DND-41 (cell line): Measurements from ENCODE around the gene VPS13A.

Experiments used
- ATAC-seq: fragments of 200-7000 bp; cut with Tn5 transposase; 3 replicates; pipeline ENCODE4 v1.9.1; 2021; ENCODE audit warnings: low read depth; ENCODE audit not compliant: insufficient read depth
- DNase-seq: peaks from one replicate; pipeline ENCODE4 v3.0.0-alpha.2; 2020
- H2AFZ ChIP-seq: 2 replicates; pipeline ENCODE4 v1.6.0; 2012; ENCODE audit warnings: low read depth, low read length
- H3K27ac ChIP-seq: 2 replicates; pipeline ENCODE4 v1.5.1; 2012; ENCODE audit warnings: low read length, inconsistent platforms
- H3K27me3 ChIP-seq: fragments of 200-600 bp; sonication (generic); 2 replicates; pipeline ENCODE4 v1.6.0; 2012; ENCODE audit warnings: low read length, mild to moderate bottlenecking, inconsistent platforms; ENCODE audit not compliant: insufficient read depth, poor library complexity
- H3K36me3 ChIP-seq: 2 replicates; pipeline ENCODE4 v1.5.1; 2012; ENCODE audit warnings: low read length, inconsistent platforms; ENCODE audit not compliant: insufficient read depth
- H3K4me1 ChIP-seq: 2 replicates; pipeline ENCODE4 v1.5.1; 2012; ENCODE audit warnings: mild to moderate bottlenecking, low read length; ENCODE audit not compliant: insufficient read depth
- H3K4me2 ChIP-seq: 2 replicates; pipeline ENCODE4 v1.6.0; 2012; ENCODE audit warnings: mild to moderate bottlenecking, moderate library complexity, low read length, inconsistent platforms; ENCODE audit not compliant: insufficient read depth
- H3K4me3 ChIP-seq, 2 experiments: fragments of 200-600 bp in 1 of 2; shearing (Covaris generic) in 1 of 2; 2 replicates each; pipeline ENCODE4 v1.5.1; 2012 to 2016; ENCODE audit warnings: inconsistent platforms in 2 of 2, low read length in 2 of 2, mild to moderate bottlenecking in 2 of 2, low read depth in 1 of 2, moderate library complexity in 1 of 2
- H3K79me2 ChIP-seq: 2 replicates; pipeline ENCODE4 v1.6.0; 2012; ENCODE audit warnings: low read length, inconsistent platforms; ENCODE audit not compliant: insufficient read depth
- H3K9ac ChIP-seq: 2 replicates; pipeline ENCODE4 v1.6.0; 2012; ENCODE audit warnings: low read depth, mild to moderate bottlenecking, inconsistent platforms, low read length, moderate library complexity
- H3K9me3 ChIP-seq: 2 replicates; pipeline ENCODE4 v1.5.1; 2012; ENCODE audit warnings: low read length, moderate library complexity, mild to moderate bottlenecking, inconsistent platforms; ENCODE audit not compliant: insufficient read depth, severe bottlenecking
- H4K20me1 ChIP-seq: 2 replicates; pipeline ENCODE4 v1.6.0; 2012; ENCODE audit warnings: low read length; ENCODE audit not compliant: insufficient read depth
- CTCF ChIP-seq: IDR thresholded peaks from 2 replicates; pipeline ENCODE4 v1.5.1; 2012; ENCODE audit warnings: borderline replicate concordance, low read length, moderate library complexity, mild to moderate bottlenecking; ENCODE audit not compliant: poor library complexity, severe bottlenecking; ENCODE audit errors: extremely low read depth
- EZH2 ChIP-seq: IDR thresholded peaks from 3 replicates; pipeline ENCODE4 v1.6.1; 2012; ENCODE audit warnings: borderline replicate concordance, low read depth, mild to moderate bottlenecking, moderate library complexity, low read length, inconsistent platforms; ENCODE audit not compliant: severe bottlenecking

VPS13A gene

GRCh38 chr9:77417566-77417965 lies 240.2 kb downstream of the VPS13A start:
- ATAC-seq (no peak), DNase-seq (no peak)
- H3K36me3 ChIP-seq: no peaks in the 10 kb centered on the region
- no peaks in the 10 kb centered on the region for H3K79me2 ChIP-seq
- no peaks in the 10 kb centered on the region for H3K9me3 ChIP-seq
- no peak overlapping the region for H2AFZ ChIP-seq
- H3K27ac ChIP-seq: no peak overlapping the region
- H3K9ac ChIP-seq: no peak overlapping the region
- H3K4me1 ChIP-seq: no peaks in the 10 kb centered on the region
- TF ChIP-seq CTCF (no peak), EZH2 (no peak)
- H3K4me3 ChIP-seq: no peak overlapping the region
- no peaks in the 10 kb centered on the region for H3K27me3 ChIP-seq
- no peaks in the 10 kb centered on the region for H4K20me1 ChIP-seq
- no peak overlapping the region for H3K4me2 ChIP-seq

GRCh38 chr9:77418226-77418625 lies 240.9 kb downstream of the VPS13A start:
- ATAC-seq: no peak
- no peak overlapping the region for H3K4me3 ChIP-seq
- H3K9me3 ChIP-seq: no peaks in the 10 kb centered on the region
- H3K4me1 ChIP-seq: no peaks in the 10 kb centered on the region
- no peaks in the 10 kb centered on the region for H4K20me1 ChIP-seq
- no peak for DNase-seq
- no peaks in the 10 kb centered on the region for H3K79me2 ChIP-seq
- H3K9ac ChIP-seq: no peak overlapping the region
- H3K27me3 ChIP-seq: no peaks in the 10 kb centered on the region
- H3K27ac ChIP-seq: no peak overlapping the region
- H3K4me2 ChIP-seq: no peak overlapping the region
- H2AFZ ChIP-seq: no peak overlapping the region
- H3K36me3 ChIP-seq: no peaks in the 10 kb centered on the region
- TF ChIP-seq CTCF: no peak
- TF ChIP-seq EZH2: no peak

GRCh38 chr9:77420641-77421040 lies 243.3 kb downstream of the VPS13A start:
- no peak overlapping the region for H3K9ac ChIP-seq
- TF ChIP-seq CTCF (no peak), EZH2 (no peak)
- ATAC-seq: no peak

GRCh38 chr9:77421506-77422265 lies 244.4 kb downstream of the VPS13A start:
- DNase-seq (no peak), ATAC-seq (no peak)
- H3K9me3 ChIP-seq: no peaks in the 10 kb centered on the region
- no peaks in the 10 kb centered on the region for H3K27me3 ChIP-seq
- no peaks in the 10 kb centered on the region for H3K79me2 ChIP-seq
- no peak for TF ChIP-seq EZH2
- TF ChIP-seq CTCF: no peak
- no peaks in the 10 kb centered on the region for H3K36me3 ChIP-seq
- H3K9ac ChIP-seq: no peak overlapping the region
- H3K27ac ChIP-seq: no peak overlapping the region
- no peak overlapping the region for H3K4me3 ChIP-seq
- H4K20me1 ChIP-seq: no peaks in the 10 kb centered on the region
- H2AFZ ChIP-seq: no peak overlapping the region
- H3K4me2 ChIP-seq: no peak overlapping the region
- no peaks in the 10 kb centered on the region for H3K4me1 ChIP-seq

More at GRCh38 chr9:77420641-77421040, 243.3 kb downstream of the VPS13A start:
- H3K4me3 ChIP-seq: no peak overlapping the region
- no peak overlapping the region for H3K4me2 ChIP-seq
- no peak overlapping the region for H3K27ac ChIP-seq
- H2AFZ ChIP-seq: no peak overlapping the region
- no peaks in the 10 kb centered on the region for H3K79me2 ChIP-seq
- no peaks in the 10 kb centered on the region for H3K36me3 ChIP-seq
- H3K9me3 ChIP-seq: no peaks in the 10 kb centered on the region
- H4K20me1 ChIP-seq: no peaks in the 10 kb centered on the region
- DNase-seq: no peak
- H3K4me1 ChIP-seq: no peaks in the 10 kb centered on the region
- no peaks in the 10 kb centered on the region for H3K27me3 ChIP-seq
